ENCODE results near the gene C17orf78. TPM values are rescaled to one million over a fixed set of nuclear protein-coding genes. Genes with fewer than 3 reads are reported as not detected.

Gene C17orf78
- total RNA-seq (2014; rRNA removed; shearing (Covaris generic)), result not detected in 2 replicates

GRCh38 chr17:37375706-37376105 is at the start of gene C17orf78:
Gene C17orf78 (plus strand): TSS chr17:37375985. CDS start chr17:37376093, 108 bp downstream.

DNA sequence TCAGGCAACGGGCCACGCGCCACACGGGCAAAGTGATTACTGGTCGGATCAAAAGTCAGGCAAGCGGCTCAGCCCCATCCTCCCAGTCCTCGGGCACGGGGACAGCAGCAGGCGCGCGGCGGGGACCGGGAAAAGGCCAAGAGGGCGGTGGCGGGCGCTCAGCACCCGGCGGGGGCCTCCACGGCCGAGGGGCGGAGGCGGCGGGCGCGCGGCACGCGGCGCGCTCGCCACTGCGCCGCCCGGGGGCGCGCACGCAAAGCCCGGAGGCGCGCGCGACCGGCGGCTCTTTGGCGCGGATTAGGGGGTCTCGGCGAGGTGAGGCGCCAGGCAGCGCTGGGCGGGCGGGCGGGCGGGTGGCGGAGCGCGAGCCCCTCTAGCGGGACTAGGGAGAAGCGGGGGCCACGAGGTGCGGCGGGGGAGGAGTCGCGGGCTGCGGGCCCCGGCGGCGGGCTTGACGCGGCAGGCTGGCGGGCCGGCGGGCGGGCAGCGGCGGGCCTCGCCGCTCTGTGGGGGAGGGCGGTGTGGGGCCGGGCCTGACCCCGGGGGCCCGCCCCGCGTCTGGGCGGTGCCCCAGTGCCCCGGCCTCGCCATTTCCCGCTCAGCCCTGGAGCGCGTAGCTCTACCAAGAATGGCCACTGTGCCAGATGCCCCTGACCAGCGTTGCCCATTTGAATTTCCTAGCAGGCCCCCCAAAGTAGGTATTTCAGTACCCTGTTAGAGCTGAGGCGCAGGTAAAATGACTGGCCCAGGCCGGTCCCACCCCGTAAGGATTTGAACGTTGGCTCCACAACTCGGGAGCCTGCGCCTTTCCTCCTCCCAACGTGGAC is 31.1 kb downstream of the C17orf78 start, which contains the start of the genes ACACA and TADA2A:
TSS of gene ACACA (minus strand) at position 202 of the 827 bp plus-strand sequence. CDS start 537 bp downstream, outside the sequence.
TSS of gene TADA2A (plus strand) at position 252 of the 827 bp plus-strand sequence. CDS start 4,480 bp downstream, outside the sequence.

Other genes starting within 250 kb of the C17orf78 start
- 41.0 and 44.3 TPM in 2 replicates for gene ACACA, start 30.9 kb downstream of the C17orf78 start, total RNA-seq (2014; rRNA removed; shearing (Covaris generic))
- gene TADA2A, start 30.9 kb downstream of the C17orf78 start, total RNA-seq (2014; rRNA removed; shearing (Covaris generic)), result 26.4 and 34.0 TPM in 2 replicates
- 106 and 117 TPM in 2 replicates for gene DUSP14, start 113.9 kb downstream of the C17orf78 start, total RNA-seq (2014; rRNA removed; shearing (Covaris generic))
- 9.2 and 12.1 TPM in 2 replicates for gene SYNRG, start 233.4 kb downstream of the C17orf78 start, total RNA-seq (2014; rRNA removed; shearing (Covaris generic))